GM12801 (cell line): ENCODE measurements around the gene DPH1.

Source experiments
- TF ChIP-seq, protein P1 (sequence below): IDR thresholded peaks from one replicate; pipeline ENCODE4 v1.5.1; 2011; ENCODE audit warnings: control low read depth; ENCODE audit not compliant: insufficient read length; ENCODE audit errors: extremely low read depth

DPH1 gene

GRCh38 chr17:2055292-2056205 lies 25.6 kb downstream of the DPH1 start:
- TF ChIP-seq, protein P1, sequence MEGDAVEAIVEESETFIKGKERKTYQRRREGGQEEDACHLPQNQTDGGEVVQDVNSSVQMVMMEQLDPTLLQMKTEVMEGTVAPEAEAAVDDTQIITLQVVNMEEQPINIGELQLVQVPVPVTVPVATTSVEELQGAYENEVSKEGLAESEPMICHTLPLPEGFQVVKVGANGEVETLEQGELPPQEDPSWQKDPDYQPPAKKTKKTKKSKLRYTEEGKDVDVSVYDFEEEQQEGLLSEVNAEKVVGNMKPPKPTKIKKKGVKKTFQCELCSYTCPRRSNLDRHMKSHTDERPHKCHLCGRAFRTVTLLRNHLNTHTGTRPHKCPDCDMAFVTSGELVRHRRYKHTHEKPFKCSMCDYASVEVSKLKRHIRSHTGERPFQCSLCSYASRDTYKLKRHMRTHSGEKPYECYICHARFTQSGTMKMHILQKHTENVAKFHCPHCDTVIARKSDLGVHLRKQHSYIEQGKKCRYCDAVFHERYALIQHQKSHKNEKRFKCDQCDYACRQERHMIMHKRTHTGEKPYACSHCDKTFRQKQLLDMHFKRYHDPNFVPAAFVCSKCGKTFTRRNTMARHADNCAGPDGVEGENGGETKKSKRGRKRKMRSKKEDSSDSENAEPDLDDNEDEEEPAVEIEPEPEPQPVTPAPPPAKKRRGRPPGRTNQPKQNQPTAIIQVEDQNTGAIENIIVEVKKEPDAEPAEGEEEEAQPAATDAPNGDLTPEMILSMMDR: no peak

DNA sequence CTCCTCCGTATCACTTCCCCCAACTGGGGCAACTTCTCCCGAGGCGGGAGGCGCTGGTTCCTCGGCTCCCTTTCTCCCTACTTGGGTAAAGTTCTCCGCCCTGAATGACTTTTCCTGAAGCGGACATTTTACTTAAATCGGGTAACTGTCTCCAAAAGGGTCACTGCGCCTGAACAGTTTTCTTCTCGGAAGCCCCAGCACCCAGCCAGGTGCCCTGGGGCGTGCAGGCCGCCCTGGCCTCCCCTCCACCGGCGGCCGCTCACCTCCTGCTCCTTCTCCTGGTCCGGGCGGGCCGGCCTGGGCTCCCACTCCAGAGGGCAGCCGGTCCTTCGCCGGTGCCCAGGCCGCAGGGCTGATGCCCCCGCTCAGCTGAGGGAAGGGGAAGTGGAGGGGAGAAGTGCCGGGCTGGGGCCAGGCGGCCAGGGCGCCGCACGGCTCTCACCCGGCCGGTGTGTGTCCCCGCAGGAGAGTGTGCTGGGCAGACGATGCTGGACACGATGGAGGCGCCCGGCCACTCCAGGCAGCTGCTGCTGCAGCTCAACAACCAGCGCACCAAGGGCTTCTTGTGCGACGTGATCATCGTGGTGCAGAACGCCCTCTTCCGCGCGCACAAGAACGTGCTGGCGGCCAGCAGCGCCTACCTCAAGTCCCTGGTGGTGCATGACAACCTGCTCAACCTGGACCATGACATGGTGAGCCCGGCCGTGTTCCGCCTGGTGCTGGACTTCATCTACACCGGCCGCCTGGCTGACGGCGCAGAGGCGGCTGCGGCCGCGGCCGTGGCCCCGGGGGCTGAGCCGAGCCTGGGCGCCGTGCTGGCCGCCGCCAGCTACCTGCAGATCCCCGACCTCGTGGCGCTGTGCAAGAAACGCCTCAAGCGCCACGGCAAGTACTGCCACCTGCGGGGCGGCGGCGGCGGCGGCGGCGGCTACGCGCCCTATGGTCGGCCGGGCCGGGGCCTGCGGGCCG lies 26.5 kb downstream of the DPH1 start:
- TF ChIP-seq, protein P1: no peak

- TF ChIP-seq, protein P1: no peak
Measured at GRCh38 chr17:2057175-2057759, 27.3 kb downstream of the DPH1 start.

DNA sequence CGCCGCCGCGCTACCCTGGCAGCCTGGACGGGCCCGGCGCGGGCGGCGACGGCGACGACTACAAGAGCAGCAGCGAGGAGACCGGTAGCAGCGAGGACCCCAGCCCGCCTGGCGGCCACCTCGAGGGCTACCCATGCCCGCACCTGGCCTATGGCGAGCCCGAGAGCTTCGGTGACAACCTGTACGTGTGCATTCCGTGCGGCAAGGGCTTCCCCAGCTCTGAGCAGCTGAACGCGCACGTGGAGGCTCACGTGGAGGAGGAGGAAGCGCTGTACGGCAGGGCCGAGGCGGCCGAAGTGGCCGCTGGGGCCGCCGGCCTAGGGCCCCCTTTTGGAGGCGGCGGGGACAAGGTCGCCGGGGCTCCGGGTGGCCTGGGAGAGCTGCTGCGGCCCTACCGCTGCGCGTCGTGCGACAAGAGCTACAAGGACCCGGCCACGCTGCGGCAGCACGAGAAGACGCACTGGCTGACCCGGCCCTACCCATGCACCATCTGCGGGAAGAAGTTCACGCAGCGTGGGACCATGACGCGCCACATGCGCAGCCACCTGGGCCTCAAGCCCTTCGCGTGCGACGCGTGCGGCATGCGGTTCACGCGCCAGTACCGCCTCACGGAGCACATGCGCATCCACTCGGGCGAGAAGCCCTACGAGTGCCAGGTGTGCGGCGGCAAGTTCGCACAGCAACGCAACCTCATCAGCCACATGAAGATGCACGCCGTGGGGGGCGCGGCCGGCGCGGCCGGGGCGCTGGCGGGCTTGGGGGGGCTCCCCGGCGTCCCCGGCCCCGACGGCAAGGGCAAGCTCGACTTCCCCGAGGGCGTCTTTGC lies 28.0 kb downstream of the DPH1 start:
- TF ChIP-seq, protein P1: no peak

GRCh38 chr17:2058586-2059546 lies 28.9 kb downstream of the DPH1 start:
- TF ChIP-seq, protein P1: no peak

DNA sequence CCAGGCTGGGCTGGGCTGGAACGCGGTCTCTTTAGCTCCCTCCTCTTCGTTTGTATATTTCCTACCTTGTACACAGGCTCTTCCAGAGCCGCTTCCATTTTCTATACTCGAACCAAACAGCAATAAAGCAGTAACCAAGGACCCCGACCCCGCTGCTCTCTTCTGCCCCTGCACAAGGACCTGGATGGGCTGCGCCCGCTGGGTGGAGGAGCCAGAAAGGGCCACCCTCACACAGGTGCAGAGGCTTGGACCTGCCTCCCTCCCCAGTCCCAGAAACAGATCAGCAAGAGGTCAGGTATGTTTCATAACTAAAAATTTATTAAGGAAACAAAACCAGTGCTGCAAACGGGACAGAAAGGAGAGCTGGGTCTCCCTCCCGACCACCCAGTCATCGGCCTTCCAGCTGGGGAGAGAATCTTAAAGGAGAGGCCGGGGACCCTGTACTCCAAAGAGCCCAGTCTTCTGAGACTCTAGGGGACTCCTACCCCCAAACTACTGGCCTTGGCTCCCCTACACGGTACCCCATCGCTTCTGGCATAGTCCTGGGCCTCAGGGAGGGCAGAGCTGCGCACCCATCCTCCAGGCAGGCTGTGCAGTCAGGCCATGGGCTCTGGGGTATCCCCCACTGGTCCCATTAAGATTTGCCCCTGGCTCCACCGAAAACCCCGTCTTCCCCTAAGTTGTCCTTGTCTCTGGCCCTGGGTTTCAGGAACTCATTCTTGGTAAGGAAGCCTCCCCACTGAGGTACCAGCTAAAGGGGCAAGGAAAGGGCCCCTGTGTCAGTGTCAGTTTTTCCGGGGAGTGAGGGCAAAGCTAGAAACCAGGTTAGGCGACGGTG lies 29.8 kb downstream of the DPH1 start:
- TF ChIP-seq, protein P1: no peak
